ENCODE data around the gene EDARADD. TPM values are rescaled to one million over a fixed set of nuclear protein-coding genes. Genes with fewer than 3 reads are reported as not detected.

Gene EDARADD
- total RNA-seq, 1 experiment from 2014 or later, result 35.4 TPM

GRCh38 chr1:236417336-236417735 lies 23.2 kb downstream of the EDARADD start:
- in situ Hi-C loops (cut with HindIII; ENCODE audit: low pct_unique_long_range_greater_than_20kb, low sequenced_read_pairs), result no loop called here
- intact Hi-C loops (cut with micrococcal nuclease; ENCODE audit: unreplicated experiment), result no loop called here
- H3K27ac ChIP-seq (ENCODE audit: low read length), result no peak overlapping the region
- no TSS peak for BruUV-seq (replicated peaks)
- H3K27me3 ChIP-seq (ENCODE audit: control insufficient read depth, insufficient read depth, low read length), result no peaks in the 10 kb centered on the region
- ATAC-seq (no peak), DNase-seq (ENCODE audit: low read depth, low spot score) (no peak)
- TF ChIP-seq POLR2AphosphoS5 (IDR thresholded peaks at IDR 0.05; ENCODE audit: low read depth, low read length) (no peak), TCF7L2 (IDR thresholded peaks at IDR 0.05; ENCODE audit: low read depth, low read length) (no peak), SIN3A (IDR thresholded peaks at IDR 0.05; ENCODE audit: borderline replicate concordance, insufficient read depth, low read depth, low read length) (no peak), CTCF (IDR thresholded peaks at IDR 0.05) (no peak)
- TF ChIP-seq, protein P1, sequence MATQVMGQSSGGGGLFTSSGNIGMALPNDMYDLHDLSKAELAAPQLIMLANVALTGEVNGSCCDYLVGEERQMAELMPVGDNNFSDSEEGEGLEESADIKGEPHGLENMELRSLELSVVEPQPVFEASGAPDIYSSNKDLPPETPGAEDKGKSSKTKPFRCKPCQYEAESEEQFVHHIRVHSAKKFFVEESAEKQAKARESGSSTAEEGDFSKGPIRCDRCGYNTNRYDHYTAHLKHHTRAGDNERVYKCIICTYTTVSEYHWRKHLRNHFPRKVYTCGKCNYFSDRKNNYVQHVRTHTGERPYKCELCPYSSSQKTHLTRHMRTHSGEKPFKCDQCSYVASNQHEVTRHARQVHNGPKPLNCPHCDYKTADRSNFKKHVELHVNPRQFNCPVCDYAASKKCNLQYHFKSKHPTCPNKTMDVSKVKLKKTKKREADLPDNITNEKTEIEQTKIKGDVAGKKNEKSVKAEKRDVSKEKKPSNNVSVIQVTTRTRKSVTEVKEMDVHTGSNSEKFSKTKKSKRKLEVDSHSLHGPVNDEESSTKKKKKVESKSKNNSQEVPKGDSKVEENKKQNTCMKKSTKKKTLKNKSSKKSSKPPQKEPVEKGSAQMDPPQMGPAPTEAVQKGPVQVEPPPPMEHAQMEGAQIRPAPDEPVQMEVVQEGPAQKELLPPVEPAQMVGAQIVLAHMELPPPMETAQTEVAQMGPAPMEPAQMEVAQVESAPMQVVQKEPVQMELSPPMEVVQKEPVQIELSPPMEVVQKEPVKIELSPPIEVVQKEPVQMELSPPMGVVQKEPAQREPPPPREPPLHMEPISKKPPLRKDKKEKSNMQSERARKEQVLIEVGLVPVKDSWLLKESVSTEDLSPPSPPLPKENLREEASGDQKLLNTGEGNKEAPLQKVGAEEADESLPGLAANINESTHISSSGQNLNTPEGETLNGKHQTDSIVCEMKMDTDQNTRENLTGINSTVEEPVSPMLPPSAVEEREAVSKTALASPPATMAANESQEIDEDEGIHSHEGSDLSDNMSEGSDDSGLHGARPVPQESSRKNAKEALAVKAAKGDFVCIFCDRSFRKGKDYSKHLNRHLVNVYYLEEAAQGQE (IDR thresholded peaks at IDR 0.05; ENCODE audit: insufficient read depth in 1 of 2, low read depth in 2 of 2, low read length in 1 of 2), result no peak
- no peaks in the 10 kb centered on the region for H3K9me3 ChIP-seq (ENCODE audit: control insufficient read depth, insufficient read depth, low read depth, low read length)
- H3K4me3 ChIP-seq (ENCODE audit: low read depth in 2 of 2, low read length in 2 of 2), result no peak overlapping the region
- no peaks in the 10 kb centered on the region for H3K4me1 ChIP-seq (ENCODE audit: control insufficient read depth, insufficient read depth, low read length)
- ChIA-PET POLR2A (no interaction called here), CTCF (no interaction called here)
- H3K36me3 ChIP-seq (ENCODE audit: control insufficient read depth, insufficient read depth, low read length), result peaks cover 18% of the 10 kb centered on the region

DNA sequence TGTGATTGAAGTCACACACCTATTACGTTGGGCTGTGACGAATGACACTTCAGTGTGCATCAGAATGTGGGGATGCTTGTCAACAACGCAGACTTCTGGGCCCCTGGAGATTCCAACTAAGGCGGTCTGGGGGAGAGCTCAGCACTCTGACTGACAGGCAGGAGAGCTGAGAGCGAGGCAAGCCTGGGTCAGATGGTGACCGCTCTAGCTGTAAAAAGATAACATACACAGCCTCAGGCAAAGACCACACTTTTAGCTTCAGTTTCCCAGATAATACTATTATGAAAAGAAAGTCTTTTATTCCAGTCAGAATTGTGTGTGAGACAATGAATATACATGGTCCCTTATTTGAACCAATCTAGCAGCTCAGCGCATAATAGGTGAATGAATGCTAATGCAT lies 25.4 kb downstream of the EDARADD start:
- BruUV-seq (replicated peaks), result no TSS peak
- no peaks in the 10 kb centered on the region for H3K9me3 ChIP-seq (ENCODE audit: control insufficient read depth, insufficient read depth, low read depth, low read length)
- no peak for ATAC-seq
- ChIA-PET POLR2A (no interaction called here), CTCF (no interaction called here)
- DNase-seq (ENCODE audit: low read depth, low spot score), result no peak
- intact Hi-C loops (cut with micrococcal nuclease; ENCODE audit: unreplicated experiment) (no loop called here), in situ Hi-C loops (cut with HindIII; ENCODE audit: low pct_unique_long_range_greater_than_20kb, low sequenced_read_pairs) (no loop called here)
- H3K4me1 ChIP-seq (ENCODE audit: control insufficient read depth, insufficient read depth, low read length), result no peaks in the 10 kb centered on the region
- H3K27me3 ChIP-seq (ENCODE audit: control insufficient read depth, insufficient read depth, low read length), result no peaks in the 10 kb centered on the region
- H3K4me3 ChIP-seq (ENCODE audit: low read depth in 2 of 2, low read length in 2 of 2), result no peak overlapping the region
- TF ChIP-seq, protein P1 (IDR thresholded peaks at IDR 0.05; ENCODE audit: insufficient read depth in 1 of 2, low read depth in 2 of 2, low read length in 1 of 2), result no peak
- TF ChIP-seq CTCF (IDR thresholded peaks at IDR 0.05) (no peak), SIN3A (IDR thresholded peaks at IDR 0.05; ENCODE audit: borderline replicate concordance, insufficient read depth, low read depth, low read length) (no peak)
- no peak overlapping the region for H3K27ac ChIP-seq (ENCODE audit: low read length)
- H3K36me3 ChIP-seq (ENCODE audit: control insufficient read depth, insufficient read depth, low read length), result peaks cover 10% of the 10 kb centered on the region
